Neural cell (in vitro differentiated cells): Measurements from ENCODE around the gene PLAGL1. TPM values are rescaled to one million over a fixed set of nuclear protein-coding genes. Genes with fewer than 3 reads are reported as not detected.

ENCODE experiments used
- H2AFZ ChIP-seq: fragments of 200-600, 300-800 bp; sonication (generic), shearing (Covaris generic); 2 replicates; pipeline ENCODE4 v1.6.0; 2014; ENCODE audit warnings: low read depth, mild to moderate bottlenecking, antibody characterized with exemption, low read length, moderate library complexity
- H3F3A ChIP-seq: fragments of 200-600 bp; shearing (Covaris generic); 2 replicates; pipeline ENCODE4 v1.6.1; 2016; ENCODE audit warnings: mild to moderate bottlenecking, moderate library complexity, mixed read lengths, antibody characterized with exemption, low read length; ENCODE audit not compliant: insufficient read depth, poor library complexity, severe bottlenecking
- H3K27ac ChIP-seq: fragments of 200-600, 300-800 bp; sonication (generic), shearing (Covaris generic); 2 replicates; pipeline ENCODE4 v1.5.1; 2014; ENCODE audit warnings: mild to moderate bottlenecking, low read length, moderate library complexity
- H3K27me3 ChIP-seq: fragments of 300-800, 200-600 bp; sonication (generic), shearing (Covaris generic); 2 replicates; pipeline ENCODE4 v1.6.0; 2014; ENCODE audit warnings: mild to moderate bottlenecking, low read depth, low read length, moderate library complexity; ENCODE audit not compliant: insufficient read depth
- H3K36me3 ChIP-seq: fragments of 300-800, 200-600 bp; sonication (generic), shearing (Covaris generic); 2 replicates; pipeline ENCODE4 v1.5.1; 2014; ENCODE audit warnings: mild to moderate bottlenecking, antibody characterized with exemption, low read length, moderate library complexity; ENCODE audit not compliant: insufficient read depth
- H3K4me2 ChIP-seq: fragments of 300-800, 200-600 bp; sonication (generic), shearing (Covaris generic); 2 replicates; pipeline ENCODE4 v1.6.0; 2014; ENCODE audit warnings: mild to moderate bottlenecking, low read length
- H3K4me3 ChIP-seq: fragments of 300-800, 200-600 bp; sonication (generic), shearing (Covaris generic); 2 replicates; pipeline ENCODE4 v1.5.1; 2014; ENCODE audit warnings: mild to moderate bottlenecking, low read length, moderate library complexity
- H3K79me2 ChIP-seq: fragments of 200-600 bp; shearing (Covaris generic); replicated peaks from 2 replicates; pipeline ENCODE4 v1.6.0; 2014; ENCODE audit warnings: mild to moderate bottlenecking, low read length, moderate library complexity; ENCODE audit not compliant: insufficient read depth
- H3K9ac ChIP-seq: fragments of 300-800, 200-600 bp; sonication (generic), shearing (Covaris generic); 2 replicates; pipeline ENCODE4 v1.6.1; 2016; ENCODE audit warnings: mild to moderate bottlenecking, low read length, mixed read lengths
- H3K9me2 ChIP-seq: fragments of 200-600 bp; shearing (Covaris generic); 2 replicates; pipeline ENCODE4 v1.6.1; 2016; ENCODE audit warnings: mild to moderate bottlenecking, low read length, mixed read lengths; ENCODE audit not compliant: insufficient read depth
- H3K9me3 ChIP-seq: fragments of 200-600, 300-800 bp; sonication (generic), shearing (Covaris generic); 2 replicates; pipeline ENCODE4 v1.6.1; 2016; ENCODE audit warnings: mild to moderate bottlenecking, mixed run types, low read length, moderate library complexity, mixed read lengths
- H4K20me1 ChIP-seq: fragments of 200-600 bp; shearing (Covaris generic); 2 replicates; pipeline ENCODE4 v1.6.1; 2016; ENCODE audit warnings: mild to moderate bottlenecking, mixed run types; ENCODE audit not compliant: insufficient read depth
- EP300 ChIP-seq: fragments of 450-650 bp; conservative IDR thresholded peaks from 2 replicates; pipeline ENCODE4 v1.6.1; 2014; ENCODE audit warnings: antibody characterized with exemption, mild to moderate bottlenecking, moderate library complexity; ENCODE audit not compliant: poor library complexity, severe bottlenecking
- EZH2 ChIP-seq: fragments of 200-600, 300-800 bp; shearing (Covaris generic), sonication (generic); IDR thresholded peaks from 2 replicates; pipeline ENCODE4 v1.6.1; 2014; ENCODE audit warnings: antibody characterized with exemption, low read length, borderline replicate concordance, mild to moderate bottlenecking; ENCODE audit not compliant: insufficient read depth, poor library complexity, severe bottlenecking
- MXI1 ChIP-seq: fragments of 450-650 bp; conservative IDR thresholded peaks from 2 replicates; pipeline ENCODE4 v1.6.1; 2014; ENCODE audit warnings: antibody characterized with exemption, mild to moderate bottlenecking; ENCODE audit not compliant: poor library complexity, severe bottlenecking
- POLR2AphosphoS5 ChIP-seq: IDR thresholded peaks from 2 replicates; pipeline ENCODE4 v1.6.1; 2012
- RAD21 ChIP-seq: fragments of 450-650 bp; conservative IDR thresholded peaks from 2 replicates; pipeline ENCODE4 v1.6.1; 2014; ENCODE audit warnings: antibody characterized with exemption, mild to moderate bottlenecking, moderate library complexity
- SMC3 ChIP-seq: fragments of 450-650 bp; conservative IDR thresholded peaks from 2 replicates; pipeline ENCODE4 v1.6.1; 2014; ENCODE audit warnings: antibody characterized with exemption, mild to moderate bottlenecking, moderate library complexity; ENCODE audit not compliant: poor library complexity
- TAF1 ChIP-seq: IDR thresholded peaks from 2 replicates; pipeline ENCODE4 v1.6.1; 2012; ENCODE audit warnings: low read depth
- polyA plus RNA-seq: library from polyadenylated mRNA; depleted of rRNA; stranded (reverse); fragments of >200 nt; gene quantifications from 2 replicates; pipeline ENCODE4 v1.2.3, GENCODE V29; 2014
- TF ChIP-seq, protein P1 (sequence below): fragments of 450-650 bp; IDR thresholded peaks from 2 replicates; pipeline ENCODE4 v1.5.1; 2014; ENCODE audit warnings: antibody characterized with exemption, mild to moderate bottlenecking, moderate library complexity; ENCODE audit not compliant: poor library complexity, severe bottlenecking
- TF ChIP-seq, protein P2 (sequence below): IDR thresholded peaks from 2 replicates; pipeline ENCODE4 v1.6.1; 2012; ENCODE audit warnings: borderline replicate concordance

The PLAGL1 gene
- polyA plus RNA-seq, 1 donor from 2014 or later, result 22.3 TPM

DNA sequence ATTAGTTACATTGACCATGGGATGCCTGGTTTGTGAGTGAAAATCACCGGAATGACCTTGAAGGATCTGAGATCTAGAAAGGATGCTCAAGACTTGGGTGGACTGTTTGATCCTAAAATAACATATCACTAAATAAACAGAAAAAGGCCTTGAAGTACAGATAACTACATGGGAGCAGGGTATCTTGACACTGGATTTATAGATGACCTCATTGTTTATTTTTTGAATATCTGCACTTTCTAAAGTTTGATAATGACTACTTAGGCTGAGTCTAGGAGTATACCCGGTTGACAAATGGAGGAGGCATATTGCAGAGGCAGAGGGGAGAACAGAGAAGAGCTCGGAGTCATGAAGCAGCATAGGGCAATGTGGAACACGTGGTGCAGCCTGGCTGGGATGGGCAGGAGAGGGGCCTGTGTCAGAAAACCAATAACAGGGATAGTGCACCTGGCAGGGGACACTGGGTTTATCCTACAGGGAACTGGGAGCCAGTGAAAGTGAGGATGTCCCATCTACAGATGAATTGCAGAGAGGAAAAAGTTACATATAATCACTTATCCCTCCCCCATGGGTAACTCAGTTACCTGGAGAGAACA, 50.3 kb downstream of the PLAGL1 start:
- no peaks in the 10 kb centered on the region for H3K9me3 ChIP-seq
- H3K9ac ChIP-seq, result no peak overlapping the region
- H3K9me2 ChIP-seq, result no peaks in the 10 kb centered on the region
- H3K27me3 ChIP-seq, result no peaks in the 10 kb centered on the region
- peaks cover 4% of the 10 kb centered on the region for H3F3A ChIP-seq
- TF ChIP-seq MXI1 (no peak), RAD21 (no peak), POLR2AphosphoS5 (no peak), EP300 (no peak), TAF1 (no peak), SMC3 (no peak), EZH2 (no peak)
- TF ChIP-seq, protein P1, sequence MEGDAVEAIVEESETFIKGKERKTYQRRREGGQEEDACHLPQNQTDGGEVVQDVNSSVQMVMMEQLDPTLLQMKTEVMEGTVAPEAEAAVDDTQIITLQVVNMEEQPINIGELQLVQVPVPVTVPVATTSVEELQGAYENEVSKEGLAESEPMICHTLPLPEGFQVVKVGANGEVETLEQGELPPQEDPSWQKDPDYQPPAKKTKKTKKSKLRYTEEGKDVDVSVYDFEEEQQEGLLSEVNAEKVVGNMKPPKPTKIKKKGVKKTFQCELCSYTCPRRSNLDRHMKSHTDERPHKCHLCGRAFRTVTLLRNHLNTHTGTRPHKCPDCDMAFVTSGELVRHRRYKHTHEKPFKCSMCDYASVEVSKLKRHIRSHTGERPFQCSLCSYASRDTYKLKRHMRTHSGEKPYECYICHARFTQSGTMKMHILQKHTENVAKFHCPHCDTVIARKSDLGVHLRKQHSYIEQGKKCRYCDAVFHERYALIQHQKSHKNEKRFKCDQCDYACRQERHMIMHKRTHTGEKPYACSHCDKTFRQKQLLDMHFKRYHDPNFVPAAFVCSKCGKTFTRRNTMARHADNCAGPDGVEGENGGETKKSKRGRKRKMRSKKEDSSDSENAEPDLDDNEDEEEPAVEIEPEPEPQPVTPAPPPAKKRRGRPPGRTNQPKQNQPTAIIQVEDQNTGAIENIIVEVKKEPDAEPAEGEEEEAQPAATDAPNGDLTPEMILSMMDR, result no peak
- TF ChIP-seq, protein P2, sequence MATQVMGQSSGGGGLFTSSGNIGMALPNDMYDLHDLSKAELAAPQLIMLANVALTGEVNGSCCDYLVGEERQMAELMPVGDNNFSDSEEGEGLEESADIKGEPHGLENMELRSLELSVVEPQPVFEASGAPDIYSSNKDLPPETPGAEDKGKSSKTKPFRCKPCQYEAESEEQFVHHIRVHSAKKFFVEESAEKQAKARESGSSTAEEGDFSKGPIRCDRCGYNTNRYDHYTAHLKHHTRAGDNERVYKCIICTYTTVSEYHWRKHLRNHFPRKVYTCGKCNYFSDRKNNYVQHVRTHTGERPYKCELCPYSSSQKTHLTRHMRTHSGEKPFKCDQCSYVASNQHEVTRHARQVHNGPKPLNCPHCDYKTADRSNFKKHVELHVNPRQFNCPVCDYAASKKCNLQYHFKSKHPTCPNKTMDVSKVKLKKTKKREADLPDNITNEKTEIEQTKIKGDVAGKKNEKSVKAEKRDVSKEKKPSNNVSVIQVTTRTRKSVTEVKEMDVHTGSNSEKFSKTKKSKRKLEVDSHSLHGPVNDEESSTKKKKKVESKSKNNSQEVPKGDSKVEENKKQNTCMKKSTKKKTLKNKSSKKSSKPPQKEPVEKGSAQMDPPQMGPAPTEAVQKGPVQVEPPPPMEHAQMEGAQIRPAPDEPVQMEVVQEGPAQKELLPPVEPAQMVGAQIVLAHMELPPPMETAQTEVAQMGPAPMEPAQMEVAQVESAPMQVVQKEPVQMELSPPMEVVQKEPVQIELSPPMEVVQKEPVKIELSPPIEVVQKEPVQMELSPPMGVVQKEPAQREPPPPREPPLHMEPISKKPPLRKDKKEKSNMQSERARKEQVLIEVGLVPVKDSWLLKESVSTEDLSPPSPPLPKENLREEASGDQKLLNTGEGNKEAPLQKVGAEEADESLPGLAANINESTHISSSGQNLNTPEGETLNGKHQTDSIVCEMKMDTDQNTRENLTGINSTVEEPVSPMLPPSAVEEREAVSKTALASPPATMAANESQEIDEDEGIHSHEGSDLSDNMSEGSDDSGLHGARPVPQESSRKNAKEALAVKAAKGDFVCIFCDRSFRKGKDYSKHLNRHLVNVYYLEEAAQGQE, result no peak
- H4K20me1 ChIP-seq, result no peaks in the 10 kb centered on the region
- no peak overlapping the region for H3K4me3 ChIP-seq
- H3K4me2 ChIP-seq, result no peak overlapping the region
- H3K27ac ChIP-seq, result no peak overlapping the region
- no peak overlapping the region for H2AFZ ChIP-seq
- H3K36me3 ChIP-seq, result no peaks in the 10 kb centered on the region
- H3K79me2 ChIP-seq, result no peaks in the 10 kb centered on the region

DNA sequence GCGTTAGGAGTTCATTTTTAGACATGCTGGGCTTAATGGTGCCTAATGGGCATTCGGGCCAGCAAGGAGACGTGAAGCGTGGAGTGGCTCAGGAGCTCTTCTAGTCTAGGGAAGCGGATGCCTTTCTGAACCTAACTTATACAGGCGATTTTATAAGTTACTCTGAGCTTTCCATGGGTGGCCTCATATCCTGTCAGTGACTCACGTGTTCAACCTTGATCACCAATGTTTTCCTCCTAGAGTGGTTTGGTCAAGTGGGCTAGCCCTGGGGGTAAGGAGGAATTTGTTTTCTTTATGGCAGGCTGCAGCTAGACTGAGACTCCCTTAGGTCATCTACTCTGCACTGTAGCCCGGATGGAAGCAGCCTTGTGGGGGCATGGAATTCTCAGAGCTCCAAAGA, 52.1 kb downstream of the PLAGL1 start:
- no peaks in the 10 kb centered on the region for H4K20me1 ChIP-seq
- no peak overlapping the region for H2AFZ ChIP-seq
- H3K27ac ChIP-seq, result no peak overlapping the region
- no peak overlapping the region for H3K4me3 ChIP-seq
- H3K79me2 ChIP-seq, result no peaks in the 10 kb centered on the region
- peaks cover 4% of the 10 kb centered on the region for H3F3A ChIP-seq
- no peaks in the 10 kb centered on the region for H3K9me3 ChIP-seq
- no peak overlapping the region for H3K9ac ChIP-seq
- TF ChIP-seq, protein P2, result no peak
- TF ChIP-seq POLR2AphosphoS5 (no peak), MXI1 (no peak), RAD21 (no peak), EP300 (no peak), SMC3 (no peak), TAF1 (no peak), EZH2 (no peak)
- TF ChIP-seq, protein P1, result no peak
- H3K9me2 ChIP-seq, result no peaks in the 10 kb centered on the region
- no peaks in the 10 kb centered on the region for H3K27me3 ChIP-seq
- H3K4me2 ChIP-seq, result no peak overlapping the region
- H3K36me3 ChIP-seq, result no peaks in the 10 kb centered on the region
